ENCODE results near the gene CCDC116.

DNA sequence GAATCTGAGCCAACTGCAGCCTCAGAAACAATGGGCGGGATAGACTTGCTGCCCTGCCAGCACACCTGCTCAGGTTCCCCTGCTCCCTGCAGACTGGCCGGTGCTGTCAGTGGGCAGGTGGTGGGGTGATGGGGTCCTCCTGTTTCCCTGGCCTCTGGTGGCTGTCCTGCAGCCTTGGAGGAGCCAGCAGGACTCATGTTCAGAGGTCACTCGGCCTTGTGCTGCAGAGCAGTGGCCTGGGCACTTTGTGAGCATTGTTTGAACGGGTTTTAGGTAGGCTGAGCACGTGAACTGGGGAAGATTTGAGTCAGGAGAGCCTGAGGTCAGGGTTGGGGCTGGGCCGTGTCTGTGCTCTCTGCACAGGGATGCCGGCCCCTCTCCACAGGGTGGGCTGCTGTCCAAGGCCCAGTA is 50.8 kb downstream of the CCDC116 start:
- no peak for TF ChIP-seq CEBPB (IDR thresholded peaks at IDR 0.05)
- no peak for TF ChIP-seq EP300 (IDR thresholded peaks at IDR 0.05; ENCODE audit: borderline replicate concordance)
- TF ChIP-seq RAD21 (IDR thresholded peaks at IDR 0.05; ENCODE audit: low read depth) = no peak
- TF ChIP-seq TAF1 (IDR thresholded peaks at IDR 0.05; ENCODE audit: low read depth) = no peak
- TF ChIP-seq, protein P1, sequence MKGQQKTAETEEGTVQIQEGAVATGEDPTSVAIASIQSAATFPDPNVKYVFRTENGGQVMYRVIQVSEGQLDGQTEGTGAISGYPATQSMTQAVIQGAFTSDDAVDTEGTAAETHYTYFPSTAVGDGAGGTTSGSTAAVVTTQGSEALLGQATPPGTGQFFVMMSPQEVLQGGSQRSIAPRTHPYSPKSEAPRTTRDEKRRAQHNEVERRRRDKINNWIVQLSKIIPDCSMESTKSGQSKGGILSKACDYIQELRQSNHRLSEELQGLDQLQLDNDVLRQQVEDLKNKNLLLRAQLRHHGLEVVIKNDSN (IDR thresholded peaks at IDR 0.05) = no peak
- no peak for TF ChIP-seq EGR1 (IDR thresholded peaks at IDR 0.05)

All from Ishikawa (cell line).